Spleen (tissue), 11 donors: ENCODE measurements around the gene OCEL1. TPM values are rescaled to one million over a fixed set of nuclear protein-coding genes. Genes with fewer than 3 reads are reported as not detected.

Experiments used
- DNase-seq: peaks from one replicate; pipeline ENCODE4 v3.0.0-alpha.2; 2020
- H3K27ac ChIP-seq, 8 donors: fragments of 200-600 bp; sonication (generic) in 7 of 8; 1 replicate in 4 of 8; 2 replicates in 4 of 8; pipeline versions ENCODE4 v1.5.0 to v1.8.0; 2016 to 2021; ENCODE audit warnings: inconsistent platforms in 4 of 8, mild to moderate bottlenecking in 4 of 8, moderate library complexity in 1 of 8
- H3K27me3 ChIP-seq, 7 donors: fragments of 200-600 bp; sonication (generic) in 6 of 7; replicated peaks in 1 of 7; 1 replicate in 4 of 7; 2 replicates in 3 of 7; pipeline versions ENCODE4 v1.5.0 to v1.8.0; 2016 to 2021; ENCODE audit warnings: inconsistent platforms in 3 of 7, mild to moderate bottlenecking in 1 of 7
- H3K36me3 ChIP-seq, 6 donors: fragments of 200-600 bp; sonication (generic) in 5 of 6; 1 replicate in 4 of 6; 2 replicates in 2 of 6; pipeline versions ENCODE4 v1.5.0 to v1.8.0; 2016 to 2021; ENCODE audit warnings: inconsistent platforms in 2 of 6
- H3K4me1 ChIP-seq, 6 donors: fragments of 200-600 bp; sonication (generic) in 5 of 6; 1 replicate in 3 of 6; 2 replicates in 3 of 6; pipeline versions ENCODE4 v1.5.0 to v1.8.0; 2016 to 2021; ENCODE audit warnings: inconsistent platforms in 3 of 6
- H3K4me3 ChIP-seq, 8 donors: fragments of 200-600 bp; sonication (generic) in 7 of 8; 1 replicate in 4 of 8; 2 replicates in 4 of 8; pipeline versions ENCODE4 v1.5.0 to v1.8.0; 2016 to 2021; ENCODE audit warnings: inconsistent platforms in 4 of 8, mild to moderate bottlenecking in 4 of 8, moderate library complexity in 2 of 8
- H3K9me3 ChIP-seq, 8 donors: fragments of 200-600 bp; sonication (generic) in 7 of 8; 1 replicate in 4 of 8; 2 replicates in 4 of 8; pipeline versions ENCODE4 v1.5.0 to v1.8.0; 2016 to 2021; ENCODE audit warnings: inconsistent platforms in 4 of 8
- CTCF ChIP-seq, 11 experiments: fragments of 200-600 bp in 7 of 11; fragments of 450-650 bp in 4 of 11; sonication (generic) in 4 of 11; IDR thresholded peaks in 8 of 11; conservative IDR thresholded peaks in 3 of 11; 1 replicate in 7 of 11; 2 replicates in 4 of 11; pipeline versions ENCODE4 v1.4.0 to v1.8.0; 2016 to 2021; ENCODE audit warnings: antibody characterized with exemption in 11 of 11, inconsistent platforms in 4 of 11, mild to moderate bottlenecking in 1 of 11
- POLR2A ChIP-seq, 3 donors: fragments of 450-650 bp; IDR thresholded peaks; one replicate each; pipeline ENCODE4 v1.5.1; 2017; ENCODE audit warnings: antibody characterized with exemption in 3 of 3, mild to moderate bottlenecking in 1 of 3
- POLR2AphosphoS5 ChIP-seq, 3 donors: sonication (generic); formaldehyde crosslinking; IDR thresholded peaks; one replicate each; pipeline ENCODE4 v1.5.1; 2017; ENCODE audit warnings: antibody characterized with exemption in 3 of 3
- WGBS, 5 donors: extraction: QIAGEN DNeasy Blood & Tissue Kit in 3 of 5; methylation state at CpG; one replicate each; pipeline versions ENCODE4 v1.1.5 to v1.1.7; 2013 to 2018; 5-methylcytosine and 5-hydroxymethylcytosine counted together
- intact Hi-C: fragments of 100-400 bp; cut with DNase I; formaldehyde crosslinking; loops from one replicate; pipeline ENCODE4 v1.15.0; 2023; ENCODE audit warnings: low total_unique reads
- polyA plus RNA-seq, 3 donors: library from polyadenylated mRNA; stranded (reverse); fragments of 200-250 nt; gene quantifications; one replicate each; pipeline ENCODE4 v1.2.1, GENCODE V29; 2013
- total RNA-seq, 7 donors: library from RNA; depleted of rRNA in 3 of 7; stranded (reverse); fragments of >200 nt in 3 of 7; fragmentation: NEBNext Ultra II Directional in 4 of 7; extraction: Animal tissue kit (Norgen Biotek cat#: 25700) in 4 of 7; gene quantifications; one replicate each; pipeline versions ENCODE4 v1.1.0 to v1.2.1, GENCODE V29; 2016 to 2021
- donor health status: healthy with polysubstance abuse.
- donor health status: DM: no; HTN: no; CAD: no; lungs with moderate emphysema.
- donor health status: DM: no; HTN: no; CAD: no.
- donor health status: Bipolar disorder and iron deficiency.
- donor health status: healthy.
- donor health status: DM: no; HTN: no; CAD: no.
- donor health status: DM: yes; HTN: yes; CAD: no.

The OCEL1 gene
- total and polyA plus RNA-seq, 10 donors: 7.7 to 31.8 (median 24.8) TPM

GRCh38 chr19:17205237-17206140 lies 20.5 kb upstream of the OCEL1 start:
- no peak overlapping the region for H3K4me3 ChIP-seq
- H3K27me3 ChIP-seq: no peaks in the 10 kb centered on the region
- peaks cover 0 to 5% (median 2%) of the 10 kb centered on the region in 6 donors for H3K4me1 ChIP-seq
- no peak overlapping the region for H3K27ac ChIP-seq
- WGBS, 5 donors: 63 to 92% (median 87%) methylated on average over 8 to 27 of the region's 27 CpGs
- peak; percentile 46 to 65 (median 48) for TF ChIP-seq POLR2AphosphoS5 (IDR thresholded peaks at IDR 0.05)
- TF ChIP-seq CTCF (IDR thresholded peaks at IDR 0.05 in 8 of 11, conservative IDR thresholded peaks at IDR 0.05 in 3 of 11): peak; percentile 28 to 73 (median 65)
- no peak for TF ChIP-seq POLR2A (IDR thresholded peaks at IDR 0.05)
- peaks cover 2 to 100% (median 92%) of the 10 kb centered on the region in 6 donors for H3K36me3 ChIP-seq
- no peaks in the 10 kb centered on the region for H3K9me3 ChIP-seq
- peak; percentile 88 for DNase-seq
- intact Hi-C loops: no loop called here

GRCh38 chr19:17206736-17207581 lies 19.1 kb upstream of the OCEL1 start:
- no peaks in the 10 kb centered on the region for H3K27me3 ChIP-seq
- WGBS, 5 donors: 88 to 93% (median 92%) methylated on average over 13 to 25 of the region's 25 CpGs
- intact Hi-C loops: no loop called here
- no peak overlapping the region for H3K4me3 ChIP-seq
- peaks cover 0 to 100% (median 91%) of the 10 kb centered on the region in 6 donors for H3K36me3 ChIP-seq
- DNase-seq: peak; percentile 69
- H3K9me3 ChIP-seq: no peaks in the 10 kb centered on the region
- no peak overlapping the region for H3K27ac ChIP-seq
- peak in 1 of 3 donors; percentile 28 for TF ChIP-seq POLR2AphosphoS5 (IDR thresholded peaks at IDR 0.05)
- no peak for TF ChIP-seq POLR2A (IDR thresholded peaks at IDR 0.05)
- peaks cover 0 to 5% (median 2%) of the 10 kb centered on the region in 6 donors for H3K4me1 ChIP-seq

DNA sequence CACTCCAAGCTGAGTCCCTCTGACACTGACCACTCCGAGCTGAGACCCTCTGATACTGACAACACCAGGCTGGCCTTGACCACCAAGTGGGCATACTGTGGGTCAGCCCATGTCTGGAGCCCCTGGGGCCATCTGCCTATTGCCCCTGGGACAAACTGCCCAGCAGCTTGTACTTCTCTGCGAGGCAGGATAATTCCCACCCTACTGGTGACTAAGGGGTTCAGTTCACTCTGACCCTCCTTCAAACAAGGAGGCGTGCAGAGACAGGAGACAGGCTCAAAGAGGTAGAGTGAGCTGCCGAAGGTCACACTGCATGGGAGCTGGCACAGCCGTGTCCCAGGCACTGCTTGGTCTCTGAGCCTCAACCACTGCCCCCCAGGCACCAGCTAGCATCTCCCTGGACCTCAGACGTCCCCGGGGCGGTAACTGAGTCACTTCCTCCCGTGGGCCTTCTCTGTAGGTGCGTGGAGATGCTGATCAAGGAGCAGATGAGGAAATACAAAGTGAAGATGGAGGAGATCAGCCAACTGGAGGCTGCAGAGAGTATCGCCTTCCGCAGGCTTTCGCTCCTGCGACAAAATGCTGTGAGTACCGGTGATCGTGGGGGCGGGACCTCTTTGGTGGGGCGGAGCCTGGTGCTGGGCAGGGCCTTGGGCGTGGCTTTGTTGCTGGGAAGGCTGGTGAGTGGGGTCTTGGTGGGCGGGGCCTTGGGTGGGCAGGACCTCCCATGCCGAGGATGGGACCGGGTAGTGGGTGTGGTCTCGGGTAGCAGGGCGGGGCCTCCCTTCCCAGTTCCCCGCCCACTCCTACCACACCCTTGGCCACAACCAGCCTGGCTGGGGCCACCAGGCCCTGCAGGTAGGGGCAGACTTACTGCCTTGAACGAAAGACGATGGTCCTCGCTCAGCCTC lies 16.6 kb upstream of the OCEL1 start:
- DNase-seq: peak; percentile 78
- Histone ChIP-seq H3K4me3 (no peak overlapping the region), H3K27ac (peak overlapping the region in 1 of 8 donors; percentile 50), H3K4me1 (peaks cover 0 to 7% (median 3%) of the 10 kb centered on the region in 6 donors), H3K9me3 (no peaks in the 10 kb centered on the region), H3K36me3 (peaks cover 0 to 95% (median 80%) of the 10 kb centered on the region in 6 donors), H3K27me3 (no peaks in the 10 kb centered on the region)
- TF ChIP-seq POLR2AphosphoS5 (IDR thresholded peaks at IDR 0.05) (peak in 2 of 3 donors; percentile 16 to 51), POLR2A (IDR thresholded peaks at IDR 0.05) (no peak), CTCF (IDR thresholded peaks at IDR 0.05 in 8 of 11, conservative IDR thresholded peaks at IDR 0.05 in 3 of 11) (no peak)
- intact Hi-C loops: no loop called here
- 75 to 85% (median 77%) methylated on average over 18 to 28 of the region's 28 CpGs for WGBS, 5 donors

DNA sequence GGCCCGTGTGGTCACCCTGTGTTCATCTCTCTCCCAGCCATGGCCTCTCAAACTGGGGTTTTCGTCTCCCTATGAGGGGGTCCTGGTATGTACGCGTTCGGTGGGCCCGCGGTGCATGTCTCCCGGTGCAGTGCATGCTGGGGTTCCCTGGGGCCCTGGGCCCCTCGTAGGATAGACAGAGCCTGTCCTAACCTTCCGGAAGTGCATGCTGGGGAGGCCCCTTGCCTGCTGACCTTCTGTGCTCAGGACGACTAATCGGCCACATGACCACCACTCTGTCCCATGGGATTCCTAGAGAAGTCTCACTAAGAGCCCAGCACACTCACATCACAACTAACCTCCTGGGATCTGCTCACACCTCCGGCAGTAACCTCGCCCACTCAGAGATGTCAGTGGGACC lies 15.7 kb upstream of the OCEL1 start:
- WGBS, 5 donors: 83 to 93% (median 89%) methylated on average over 8 to 14 of the region's 14 CpGs
- peak; percentile 64 for DNase-seq
- intact Hi-C loops: no loop called here
- Histone ChIP-seq H3K36me3 (peaks cover 0 to 85% (median 73%) of the 10 kb centered on the region in 6 donors), H3K27me3 (no peaks in the 10 kb centered on the region), H3K9me3 (no peaks in the 10 kb centered on the region), H3K4me1 (peaks cover 4 to 14% (median 10%) of the 10 kb centered on the region in 6 donors), H3K27ac (peak overlapping the region in 1 of 8 donors; percentile 50), H3K4me3 (no peak overlapping the region)
- TF ChIP-seq POLR2A (IDR thresholded peaks at IDR 0.05) (no peak), POLR2AphosphoS5 (IDR thresholded peaks at IDR 0.05) (no peak), CTCF (IDR thresholded peaks at IDR 0.05 in 8 of 11, conservative IDR thresholded peaks at IDR 0.05 in 3 of 11) (no peak)
